Mucosa of rectum (tissue), 2 donors: ENCODE results near the gene COX7B2.

Source experiments
- H3K27ac ChIP-seq, 2 donors: one replicate each; pipeline ENCODE4 v1.7.0; 2013; ENCODE audit warnings: inconsistent platforms in 2 of 2, low read depth in 2 of 2, low read length in 2 of 2
- H3K27me3 ChIP-seq, 2 donors: one replicate each; pipeline ENCODE4 v1.7.0; 2013; ENCODE audit warnings: low read length in 2 of 2; ENCODE audit not compliant: control insufficient read depth in 2 of 2, insufficient read depth in 2 of 2
- H3K36me3 ChIP-seq, 2 donors: one replicate each; pipeline ENCODE4 v1.7.0; 2013; ENCODE audit warnings: low read length in 2 of 2; ENCODE audit not compliant: control insufficient read depth in 2 of 2, insufficient read depth in 2 of 2
- H3K4me1 ChIP-seq, 2 donors: one replicate each; pipeline ENCODE4 v1.7.0; 2013; ENCODE audit warnings: low read length in 2 of 2, mild to moderate bottlenecking in 1 of 2; ENCODE audit not compliant: control insufficient read depth in 2 of 2, insufficient read depth in 2 of 2
- H3K4me3 ChIP-seq, 2 donors: one replicate each; pipeline ENCODE4 v1.7.0; 2013; ENCODE audit warnings: low read length in 2 of 2
- H3K9ac ChIP-seq, 2 donors: one replicate each; pipeline ENCODE4 v1.7.0; 2013; ENCODE audit warnings: low read length in 2 of 2, low read depth in 1 of 2, mild to moderate bottlenecking in 1 of 2
- H3K9me3 ChIP-seq, 2 donors: one replicate each; pipeline ENCODE4 v1.7.0; 2013; ENCODE audit warnings: low read length in 2 of 2; ENCODE audit not compliant: control insufficient read depth in 2 of 2
- donor health status: healthy.
- donor health status: Normal muscosa, but diverticular disease.

The COX7B2 gene, protein sequence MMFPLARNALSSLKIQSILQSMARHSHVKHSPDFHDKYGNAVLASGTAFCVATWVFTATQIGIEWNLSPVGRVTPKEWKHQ

GRCh38 chr4:46909078-46909477 lies at the start of gene COX7B2:
Gene COX7B2, minus strand, starts transcription at chr4:46909245. Its CDS starts 174,053 bp downstream, at chr4:46735192.
- Histone ChIP-seq H3K9ac (no peak within 1 kb of the TSS), H3K27me3 (no peaks in the 10 kb centered on the region), H3K4me3 (no peak within 1 kb of the TSS), H3K27ac (no peak within 1 kb of the TSS), H3K36me3 (no peaks in the 10 kb centered on the region), H3K9me3 (no peaks in the 10 kb centered on the region), H3K4me1 (no peaks in the 10 kb centered on the region)

DNA sequence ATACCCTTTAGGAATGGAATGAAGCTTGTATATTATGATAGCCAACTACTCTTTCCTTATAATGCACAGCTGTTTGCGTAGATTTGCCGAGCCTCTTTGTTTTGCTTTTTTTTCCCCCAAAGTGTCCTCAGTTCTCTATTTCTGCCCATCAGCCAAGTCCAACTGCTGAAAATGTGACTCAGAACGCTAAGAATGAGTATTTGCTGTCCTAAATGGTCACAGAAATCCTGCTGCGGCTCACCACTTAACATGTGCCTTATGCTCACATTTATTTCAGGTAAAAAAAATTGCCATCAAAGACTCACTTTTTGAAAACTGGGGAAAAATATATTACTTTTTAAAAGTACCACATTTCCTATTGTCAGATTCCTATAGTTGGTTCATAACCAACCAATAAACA lies 47.4 kb upstream of the COX7B2 start:
- H3K36me3 ChIP-seq = no peaks in the 10 kb centered on the region
- H3K27ac ChIP-seq = no peak overlapping the region
- H3K9me3 ChIP-seq = no peaks in the 10 kb centered on the region
- H3K9ac ChIP-seq = no peak overlapping the region
- H3K27me3 ChIP-seq = no peaks in the 10 kb centered on the region
- no peaks in the 10 kb centered on the region for H3K4me1 ChIP-seq
- no peak overlapping the region for H3K4me3 ChIP-seq

DNA sequence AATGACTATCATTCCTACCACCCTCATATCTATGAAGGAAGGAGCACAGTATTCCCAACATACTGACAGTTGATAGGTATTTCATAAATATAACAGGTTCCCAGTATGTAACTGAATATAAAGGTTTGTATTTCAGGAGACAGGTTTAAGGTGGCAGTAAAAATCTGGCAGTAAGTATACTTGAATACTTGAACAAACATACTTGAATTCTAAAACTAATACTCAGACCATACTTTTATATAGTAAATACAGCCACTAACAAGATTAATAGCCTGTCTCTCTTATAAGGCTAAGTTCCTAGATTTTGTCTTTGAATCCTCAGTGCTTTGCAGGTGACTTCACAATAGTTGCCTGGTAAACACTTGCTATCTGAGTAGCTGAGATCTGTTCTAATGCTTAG lies 46.6 kb upstream of the COX7B2 start:
- Histone ChIP-seq H3K4me1 (no peaks in the 10 kb centered on the region), H3K9ac (no peak overlapping the region), H3K27ac (no peak overlapping the region), H3K9me3 (no peaks in the 10 kb centered on the region), H3K4me3 (no peak overlapping the region), H3K36me3 (no peaks in the 10 kb centered on the region), H3K27me3 (no peaks in the 10 kb centered on the region)

DNA sequence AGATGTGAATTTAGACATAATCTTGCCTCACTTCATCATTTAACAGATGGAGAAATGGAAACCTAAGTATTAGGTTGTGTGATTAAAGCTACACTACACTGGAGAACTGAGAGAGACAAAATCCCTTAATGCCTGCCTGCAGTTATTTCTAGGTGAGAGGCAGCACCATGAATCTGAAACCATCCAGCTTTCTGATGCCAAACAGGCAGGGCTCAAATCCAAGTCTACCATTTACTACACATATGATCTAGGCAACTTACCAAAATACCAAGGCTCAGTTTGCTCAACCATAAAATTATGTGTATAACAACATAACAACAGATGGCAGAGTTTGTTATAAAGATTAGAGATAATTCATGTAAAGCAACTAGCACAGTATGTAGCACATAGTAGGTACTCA lies 45.6 kb upstream of the COX7B2 start:
- Histone ChIP-seq H3K9me3 (no peaks in the 10 kb centered on the region), H3K9ac (no peak overlapping the region), H3K27me3 (no peaks in the 10 kb centered on the region), H3K4me1 (no peaks in the 10 kb centered on the region), H3K27ac (no peak overlapping the region), H3K4me3 (no peak overlapping the region), H3K36me3 (no peaks in the 10 kb centered on the region)

GRCh38 chr4:46953564-46953963 lies 44.5 kb upstream of the COX7B2 start:
- Histone ChIP-seq H3K27ac (no peak overlapping the region), H3K9ac (no peak overlapping the region), H3K9me3 (no peaks in the 10 kb centered on the region), H3K27me3 (no peaks in the 10 kb centered on the region), H3K4me1 (no peaks in the 10 kb centered on the region), H3K36me3 (no peaks in the 10 kb centered on the region), H3K4me3 (no peak overlapping the region)

GRCh38 chr4:46952451-46952850 lies 43.4 kb upstream of the COX7B2 start:
- no peaks in the 10 kb centered on the region for H3K36me3 ChIP-seq
- H3K4me3 ChIP-seq = no peak overlapping the region
- H3K27ac ChIP-seq = no peak overlapping the region
- no peaks in the 10 kb centered on the region for H3K9me3 ChIP-seq
- H3K27me3 ChIP-seq = no peaks in the 10 kb centered on the region
- no peaks in the 10 kb centered on the region for H3K4me1 ChIP-seq
- H3K9ac ChIP-seq = no peak overlapping the region

DNA sequence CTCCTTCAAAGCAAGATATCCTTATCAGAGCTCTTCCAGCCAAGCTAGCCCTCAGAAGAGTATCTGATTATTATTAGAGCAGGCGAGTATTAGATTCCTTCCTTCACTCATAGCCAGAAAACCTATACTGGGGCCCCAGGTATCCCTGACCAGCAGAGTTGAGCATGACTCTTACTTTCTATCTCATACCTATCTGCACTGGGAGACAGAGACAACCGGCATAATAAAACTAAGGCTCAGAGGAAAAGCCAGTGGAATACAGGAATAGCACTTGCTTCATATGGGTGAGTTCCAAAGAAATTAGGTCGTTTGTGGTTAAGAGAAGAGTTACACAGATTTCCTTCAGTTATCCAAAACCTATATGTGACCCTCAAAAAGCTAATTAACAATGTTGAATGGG lies 41.8 kb upstream of the COX7B2 start:
- no peaks in the 10 kb centered on the region for H3K9me3 ChIP-seq
- H3K27ac ChIP-seq = no peak overlapping the region
- H3K27me3 ChIP-seq = no peaks in the 10 kb centered on the region
- H3K9ac ChIP-seq = no peak overlapping the region
- H3K4me1 ChIP-seq = no peaks in the 10 kb centered on the region
- H3K4me3 ChIP-seq = no peak overlapping the region
- H3K36me3 ChIP-seq = no peaks in the 10 kb centered on the region

DNA sequence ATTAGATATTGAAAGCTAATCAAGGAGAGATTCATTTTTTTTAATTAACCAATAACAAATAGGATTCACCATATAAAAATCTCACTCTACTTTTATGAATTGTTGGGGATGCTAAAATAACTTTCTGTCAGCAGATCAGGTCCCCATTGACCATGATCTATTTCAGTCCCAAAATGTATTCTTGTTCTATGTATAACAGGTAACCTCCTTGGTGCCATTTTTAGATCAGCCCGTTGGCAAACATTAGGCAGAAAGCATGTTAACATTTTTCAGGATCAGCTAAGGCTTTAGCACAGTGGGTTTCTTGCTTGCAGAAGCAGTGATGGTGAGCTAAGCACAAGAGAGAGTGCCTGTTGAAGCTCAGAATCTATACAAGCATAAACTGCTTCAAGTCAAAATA lies 40.8 kb upstream of the COX7B2 start:
- Histone ChIP-seq H3K9me3 (no peaks in the 10 kb centered on the region), H3K9ac (no peak overlapping the region), H3K27ac (no peak overlapping the region), H3K36me3 (no peaks in the 10 kb centered on the region), H3K27me3 (no peaks in the 10 kb centered on the region), H3K4me1 (no peaks in the 10 kb centered on the region), H3K4me3 (no peak overlapping the region)

DNA sequence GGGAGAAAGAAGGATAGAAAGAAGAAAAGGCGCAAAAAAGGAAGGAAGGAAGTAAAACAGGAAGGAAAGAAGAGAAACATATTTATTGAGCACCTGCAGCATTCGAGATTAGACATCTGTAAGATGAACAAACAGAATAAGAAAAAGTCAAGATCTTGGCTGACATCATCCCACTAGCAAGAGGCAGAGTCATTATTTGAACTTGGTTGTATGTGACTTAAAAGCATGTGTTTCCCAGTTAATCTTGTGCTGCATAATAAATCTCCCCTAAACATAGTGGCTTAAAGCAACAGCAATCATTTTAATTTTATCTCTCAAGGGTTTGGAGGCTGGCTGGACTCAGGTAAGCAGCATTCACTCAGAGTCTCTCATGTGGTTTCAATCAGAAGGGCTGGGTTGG lies 38.5 kb upstream of the COX7B2 start:
- Histone ChIP-seq H3K27me3 (no peaks in the 10 kb centered on the region), H3K9me3 (no peaks in the 10 kb centered on the region), H3K9ac (no peak overlapping the region), H3K4me1 (no peaks in the 10 kb centered on the region), H3K27ac (no peak overlapping the region), H3K4me3 (no peak overlapping the region), H3K36me3 (no peaks in the 10 kb centered on the region)

GRCh38 chr4:46946919-46947536 lies 38.0 kb upstream of the COX7B2 start:
- Histone ChIP-seq H3K27me3 (no peaks in the 10 kb centered on the region), H3K27ac (no peak overlapping the region), H3K4me1 (no peaks in the 10 kb centered on the region), H3K36me3 (no peaks in the 10 kb centered on the region), H3K9ac (no peak overlapping the region), H3K4me3 (no peak overlapping the region), H3K9me3 (no peaks in the 10 kb centered on the region)

- Histone ChIP-seq H3K36me3 (no peaks in the 10 kb centered on the region), H3K4me3 (no peak overlapping the region), H3K4me1 (no peaks in the 10 kb centered on the region), H3K9ac (no peak overlapping the region), H3K9me3 (no peaks in the 10 kb centered on the region), H3K27ac (no peak overlapping the region), H3K27me3 (no peaks in the 10 kb centered on the region)
These were observed 36.0 kb upstream of the COX7B2 start for GRCh38 chr4:46945062-46945461.
